Measurements from ENCODE around the gene BNIPL.

BNIPL gene

DNA sequence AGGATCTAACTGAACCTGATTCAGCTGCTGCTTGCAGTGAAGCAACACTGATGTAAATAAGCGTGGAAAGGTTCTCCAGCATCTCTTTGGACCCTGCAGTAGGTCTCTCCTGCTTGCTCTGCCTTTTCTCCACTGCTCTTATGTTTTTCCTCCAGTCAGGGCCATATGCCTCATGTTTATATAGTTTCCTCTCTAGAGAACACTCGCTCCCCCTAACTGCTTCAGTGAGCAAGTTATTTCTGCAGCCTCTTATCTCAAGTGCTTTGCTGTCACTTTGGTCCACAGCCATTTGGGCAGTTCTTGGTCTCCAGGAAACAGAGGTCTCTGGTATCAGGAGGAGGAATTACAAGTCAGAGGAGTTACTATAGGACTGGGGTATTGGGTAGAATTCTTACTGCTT, 22.9 kb upstream of the BNIPL start:
- TF ChIP-seq JUND (IDR thresholded peaks at IDR 0.05; ENCODE audit: low read depth), result no peak
- DNase-seq (ENCODE audit: low read depth in 1 of 2, low spot score in 1 of 2), result no peak
- in situ Hi-C loops (cut with HindIII; ENCODE audit: low pct_unique_long_range_greater_than_20kb, low sequenced_read_pairs), result no loop called here

- peak; percentile 82 to 86 for DNase-seq (ENCODE audit: low read depth in 1 of 2, low spot score in 1 of 2)
- TF ChIP-seq JUND (IDR thresholded peaks at IDR 0.05; ENCODE audit: low read depth), result no peak
- in situ Hi-C loops (cut with HindIII; ENCODE audit: low pct_unique_long_range_greater_than_20kb, low sequenced_read_pairs), result no loop called here
Measured at GRCh38 chr1:151024540-151025146, 11.7 kb upstream of the BNIPL start.

GRCh38 chr1:151026460-151026859, 9.9 kb upstream of the BNIPL start:
- in situ Hi-C loops (cut with HindIII; ENCODE audit: low pct_unique_long_range_greater_than_20kb, low sequenced_read_pairs), result no loop called here
- TF ChIP-seq JUND (IDR thresholded peaks at IDR 0.05; ENCODE audit: low read depth), result no peak
- no peak for DNase-seq (ENCODE audit: low read depth in 1 of 2, low spot score in 1 of 2)

GRCh38 chr1:151032164-151032563, 4.2 kb upstream of the BNIPL start:
- no peak for TF ChIP-seq JUND (IDR thresholded peaks at IDR 0.05; ENCODE audit: low read depth)
- no peak for DNase-seq (ENCODE audit: low read depth in 1 of 2, low spot score in 1 of 2)
- in situ Hi-C loops (cut with HindIII; ENCODE audit: low pct_unique_long_range_greater_than_20kb, low sequenced_read_pairs), result no loop called here

- in situ Hi-C loops (cut with HindIII; ENCODE audit: low pct_unique_long_range_greater_than_20kb, low sequenced_read_pairs), result no loop called here
- no peak for DNase-seq (ENCODE audit: low read depth in 1 of 2, low spot score in 1 of 2)
- no peak for TF ChIP-seq JUND (IDR thresholded peaks at IDR 0.05; ENCODE audit: low read depth)
Measured at GRCh38 chr1:151035167-151035566, 1.2 kb upstream of the BNIPL start.

DNA sequence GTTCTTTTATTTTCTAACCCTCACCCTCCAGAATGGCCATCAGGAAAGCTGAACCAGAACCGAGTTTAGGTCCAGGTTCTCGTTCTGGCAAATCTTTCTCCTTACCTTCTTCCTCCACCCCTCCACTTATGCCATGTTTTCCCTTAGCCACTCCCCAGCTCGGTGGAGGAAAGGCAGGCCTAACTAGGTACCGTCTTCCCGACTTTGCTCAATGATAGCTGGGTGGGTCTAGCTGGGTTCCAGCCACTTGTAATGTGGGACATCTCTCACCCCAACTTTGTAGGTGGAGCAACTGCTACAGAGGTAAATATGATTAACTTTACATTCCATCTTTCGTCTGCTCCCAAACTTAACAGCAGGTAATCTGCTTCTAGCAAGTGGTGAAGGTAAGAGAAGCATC, 646 bp downstream of the BNIPL start:
- DNase-seq (ENCODE audit: low read depth in 1 of 2, low spot score in 1 of 2), result peak; percentile 51 to 62
- in situ Hi-C loops (cut with HindIII; ENCODE audit: low pct_unique_long_range_greater_than_20kb, low sequenced_read_pairs), result no loop called here
- TF ChIP-seq JUND (IDR thresholded peaks at IDR 0.05; ENCODE audit: low read depth), result no peak

- in situ Hi-C loops (cut with HindIII; ENCODE audit: low pct_unique_long_range_greater_than_20kb, low sequenced_read_pairs), result no loop called here
- no peak for TF ChIP-seq JUND (IDR thresholded peaks at IDR 0.05; ENCODE audit: low read depth)
- DNase-seq (ENCODE audit: low read depth in 1 of 2, low spot score in 1 of 2), result no peak
Measured at GRCh38 chr1:151039521-151039920, 3.1 kb downstream of the BNIPL start.

DNA sequence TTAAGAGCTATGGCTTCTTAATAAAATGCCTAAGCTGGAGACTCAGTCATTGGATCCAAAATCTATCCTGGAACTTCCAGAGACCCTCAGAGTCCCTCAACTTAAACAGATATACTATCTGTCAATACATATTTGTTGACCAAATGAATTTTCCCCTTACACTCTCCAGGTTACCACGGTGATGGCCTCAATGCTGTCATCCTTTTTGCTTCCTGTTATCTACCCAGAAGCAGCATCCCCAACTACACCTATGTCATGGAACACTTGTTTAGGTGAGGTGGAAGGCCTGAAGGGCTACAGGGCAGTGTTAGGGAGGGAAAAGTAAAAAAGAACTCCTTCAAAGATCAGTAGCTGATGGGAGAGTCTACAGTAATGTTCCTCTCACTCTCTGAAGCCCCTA, 6.8 kb downstream of the BNIPL start:
- no peak for TF ChIP-seq JUND (IDR thresholded peaks at IDR 0.05; ENCODE audit: low read depth)

GRCh38 chr1:151047591-151047924, 11.2 kb downstream of the BNIPL start, which contains the start of gene C1orf56:
C1orf56 (plus strand) TSS chr1:151047751; CDS start chr1:151047848, 97 bp downstream.
- peak; percentile 67 to 75 for DNase-seq (ENCODE audit: low read depth in 1 of 2, low spot score in 1 of 2)
- in situ Hi-C loops (cut with HindIII; ENCODE audit: low pct_unique_long_range_greater_than_20kb, low sequenced_read_pairs), result no loop called here
- TF ChIP-seq JUND (IDR thresholded peaks at IDR 0.05; ENCODE audit: low read depth), result no peak

More for the DNA sequence above, 6.8 kb downstream of the BNIPL start:
- in situ Hi-C loops (cut with HindIII; ENCODE audit: low pct_unique_long_range_greater_than_20kb, low sequenced_read_pairs), result no loop called here
- DNase-seq (ENCODE audit: low read depth in 1 of 2, low spot score in 1 of 2), result no peak

DNA sequence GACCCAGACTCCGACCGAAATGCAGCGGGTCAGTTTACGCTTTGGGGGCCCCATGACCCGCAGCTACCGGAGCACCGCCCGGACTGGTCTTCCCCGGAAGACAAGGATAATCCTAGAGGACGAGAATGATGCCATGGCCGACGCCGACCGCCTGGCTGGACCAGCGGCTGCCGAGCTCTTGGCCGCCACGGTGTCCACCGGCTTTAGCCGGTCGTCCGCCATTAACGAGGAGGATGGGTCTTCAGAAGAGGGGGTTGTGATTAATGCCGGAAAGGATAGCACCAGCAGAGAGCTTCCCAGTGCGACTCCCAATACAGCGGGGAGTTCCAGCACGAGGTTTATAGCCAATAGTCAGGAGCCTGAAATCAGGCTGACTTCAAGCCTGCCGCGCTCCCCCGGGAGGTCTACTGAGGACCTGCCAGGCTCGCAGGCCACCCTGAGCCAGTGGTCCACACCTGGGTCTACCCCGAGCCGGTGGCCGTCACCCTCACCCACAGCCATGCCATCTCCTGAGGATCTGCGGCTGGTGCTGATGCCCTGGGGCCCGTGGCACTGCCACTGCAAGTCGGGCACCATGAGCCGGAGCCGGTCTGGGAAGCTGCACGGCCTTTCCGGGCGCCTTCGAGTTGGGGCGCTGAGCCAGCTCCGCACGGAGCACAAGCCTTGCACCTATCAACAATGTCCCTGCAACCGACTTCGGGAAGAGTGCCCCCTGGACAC, 11.7 kb downstream of the BNIPL start:
- TF ChIP-seq JUND (IDR thresholded peaks at IDR 0.05; ENCODE audit: low read depth), result no peak
- in situ Hi-C loops (cut with HindIII; ENCODE audit: low pct_unique_long_range_greater_than_20kb, low sequenced_read_pairs), result no loop called here
- peak; percentile 76 to 82 for DNase-seq (ENCODE audit: low read depth in 1 of 2, low spot score in 1 of 2)

DNA sequence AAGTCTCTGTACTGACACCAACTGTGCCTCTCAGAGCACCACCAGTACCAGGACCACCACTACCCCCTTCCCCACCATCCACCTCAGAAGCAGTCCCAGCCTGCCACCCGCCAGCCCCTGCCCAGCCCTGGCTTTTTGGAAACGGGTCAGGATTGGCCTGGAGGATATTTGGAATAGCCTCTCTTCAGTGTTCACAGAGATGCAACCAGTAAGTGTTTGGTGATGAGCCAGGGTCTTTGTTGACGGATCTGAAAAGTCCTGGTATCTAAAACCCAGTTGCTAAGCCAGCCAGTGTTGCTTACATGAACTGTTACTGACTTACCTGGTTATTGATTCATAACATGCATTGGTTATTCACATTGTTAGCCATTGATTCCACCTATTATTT, 12.3 kb downstream of the BNIPL start:
- DNase-seq (ENCODE audit: low read depth in 1 of 2, low spot score in 1 of 2), result no peak
- no peak for TF ChIP-seq JUND (IDR thresholded peaks at IDR 0.05; ENCODE audit: low read depth)
- in situ Hi-C loops (cut with HindIII; ENCODE audit: low pct_unique_long_range_greater_than_20kb, low sequenced_read_pairs), result no loop called here

- in situ Hi-C loops (cut with HindIII; ENCODE audit: low pct_unique_long_range_greater_than_20kb, low sequenced_read_pairs), result no loop called here
- DNase-seq (ENCODE audit: low read depth in 1 of 2, low spot score in 1 of 2), result no peak
- TF ChIP-seq JUND (IDR thresholded peaks at IDR 0.05; ENCODE audit: low read depth), result no peak; the same call in 1 of the 2 replicates
Measured at GRCh38 chr1:151049458-151049857, 13.1 kb downstream of the BNIPL start.

- DNase-seq (ENCODE audit: low read depth in 1 of 2, low spot score in 1 of 2), result no peak
- TF ChIP-seq JUND (IDR thresholded peaks at IDR 0.05; ENCODE audit: low read depth), result no peak; the same call in 1 of the 2 replicates
- in situ Hi-C loops (cut with HindIII; ENCODE audit: low pct_unique_long_range_greater_than_20kb, low sequenced_read_pairs), result no loop called here
Measured at GRCh38 chr1:151050051-151050688, 13.8 kb downstream of the BNIPL start.
